HG03139 (cell line): ENCODE measurements around the gene IL17C.

ENCODE experiments used
- ATAC-seq: cut with Tn5 transposase; IDR thresholded peaks from one replicate; pipeline ENCODE4 v1.9.1; 2021; ENCODE audit not compliant: unreplicated experiment

The IL17C gene

DNA sequence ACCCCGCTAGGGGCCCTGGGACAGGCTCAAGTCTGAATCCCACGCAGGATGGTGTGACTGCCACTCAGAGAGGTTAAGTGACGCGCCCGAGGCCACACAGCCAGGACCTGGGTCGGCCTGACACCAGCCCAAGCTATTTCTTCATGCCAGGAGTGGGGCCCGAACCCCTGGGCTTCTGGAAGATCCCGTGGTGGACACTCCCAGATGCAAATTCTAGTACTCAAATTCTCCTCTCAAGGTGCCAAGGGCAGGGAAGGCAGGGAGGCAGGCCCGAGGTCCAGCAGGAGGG, 5.2 kb downstream of the IL17C start:
- ATAC-seq = no peak

GRCh38 chr16:88645455-88645854, 7.1 kb downstream of the IL17C start:
- no peak for ATAC-seq

DNA sequence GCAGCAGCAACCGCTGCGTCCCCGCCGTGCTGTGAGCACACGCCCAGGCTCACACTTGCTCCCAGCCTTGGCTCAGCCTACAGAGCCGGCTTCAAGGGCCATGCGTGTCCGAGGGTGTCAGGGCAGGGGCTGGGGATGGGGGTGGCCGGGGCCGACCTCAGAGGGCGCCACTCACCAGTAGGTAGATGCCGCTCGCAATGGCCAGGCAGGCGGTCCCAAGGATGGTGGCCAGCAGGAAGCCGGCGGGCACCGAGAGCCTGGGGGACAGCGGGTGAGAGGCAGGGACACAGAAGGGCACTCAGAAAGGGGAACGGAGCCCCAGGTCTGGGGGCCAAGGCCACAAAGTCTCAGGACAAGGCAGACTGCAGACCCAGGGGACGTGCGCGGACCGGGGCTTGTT, 7.6 kb downstream of the IL17C start:
- ATAC-seq = no peak

- no peak for ATAC-seq
Observed at GRCh38 chr16:88646345-88647034, 8.1 kb downstream of the IL17C start.

GRCh38 chr16:88647178-88648070, 9.1 kb downstream of the IL17C start:
- ATAC-seq = no peak

GRCh38 chr16:88649195-88649923, 11.0 kb downstream of the IL17C start:
- no peak for ATAC-seq

GRCh38 chr16:88649924-88650748, 11.8 kb downstream of the IL17C start:
- ATAC-seq = peak; percentile 2

DNA sequence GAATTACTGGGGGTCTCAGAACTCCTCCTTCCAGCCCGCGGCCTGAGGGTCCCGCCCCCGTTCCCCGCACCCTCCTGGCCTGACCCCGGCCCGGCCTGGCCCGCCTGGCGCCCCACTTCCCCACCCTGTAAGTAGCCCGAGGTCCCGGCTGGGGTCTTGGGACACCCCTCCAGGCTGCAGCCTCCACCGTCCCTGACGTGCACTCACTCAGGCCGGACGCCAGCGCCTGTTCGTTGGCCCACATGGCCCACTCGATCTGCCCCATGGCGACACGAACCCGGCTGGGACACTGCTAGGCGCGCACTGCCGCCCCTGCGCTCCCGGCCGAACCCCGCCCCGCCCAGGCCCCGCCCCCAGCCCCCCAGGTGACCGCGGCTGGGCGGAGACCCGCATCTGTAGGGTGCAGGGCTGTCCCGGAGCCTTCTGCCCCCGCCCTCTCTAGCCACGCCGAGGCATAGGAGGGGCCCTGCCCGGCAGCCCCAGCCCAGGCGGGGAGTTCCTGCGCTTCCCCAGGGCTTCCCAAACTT, 12.4 kb downstream of the IL17C start, which contains the start of gene CYBA:
Gene CYBA (minus strand): TSS at position 305 of the 527 bp plus-strand sequence. CDS start 40 bp downstream, at position 265.
- ATAC-seq = peak; percentile 56

GRCh38 chr16:88651276-88651988, 13.1 kb downstream of the IL17C start:
- ATAC-seq = peak; percentile 67

- no peak for ATAC-seq
Observed at GRCh38 chr16:88651989-88652761, 13.8 kb downstream of the IL17C start.

- no peak for ATAC-seq
Observed at GRCh38 chr16:88652762-88653063, 14.3 kb downstream of the IL17C start.

DNA sequence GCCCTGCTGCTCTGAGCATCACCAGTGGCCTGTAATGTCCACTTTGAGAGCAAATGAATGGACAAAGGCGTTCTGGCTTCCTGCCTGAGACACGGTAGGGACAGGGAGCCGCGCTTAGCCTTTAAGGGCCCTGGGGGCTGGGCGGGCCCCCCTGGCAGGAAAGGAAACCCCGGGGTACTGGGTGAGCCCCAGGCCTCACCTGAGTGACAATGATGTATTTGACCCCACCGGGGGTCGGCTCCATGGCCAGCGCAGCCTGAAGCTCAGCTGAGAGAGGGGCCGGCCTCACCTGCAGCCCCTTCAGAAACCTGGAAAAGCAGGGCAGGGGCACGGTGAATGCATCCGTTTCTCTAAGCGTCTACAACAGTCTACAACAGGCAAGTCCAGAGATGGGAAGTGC, 14.7 kb downstream of the IL17C start:
- no peak for ATAC-seq

DNA sequence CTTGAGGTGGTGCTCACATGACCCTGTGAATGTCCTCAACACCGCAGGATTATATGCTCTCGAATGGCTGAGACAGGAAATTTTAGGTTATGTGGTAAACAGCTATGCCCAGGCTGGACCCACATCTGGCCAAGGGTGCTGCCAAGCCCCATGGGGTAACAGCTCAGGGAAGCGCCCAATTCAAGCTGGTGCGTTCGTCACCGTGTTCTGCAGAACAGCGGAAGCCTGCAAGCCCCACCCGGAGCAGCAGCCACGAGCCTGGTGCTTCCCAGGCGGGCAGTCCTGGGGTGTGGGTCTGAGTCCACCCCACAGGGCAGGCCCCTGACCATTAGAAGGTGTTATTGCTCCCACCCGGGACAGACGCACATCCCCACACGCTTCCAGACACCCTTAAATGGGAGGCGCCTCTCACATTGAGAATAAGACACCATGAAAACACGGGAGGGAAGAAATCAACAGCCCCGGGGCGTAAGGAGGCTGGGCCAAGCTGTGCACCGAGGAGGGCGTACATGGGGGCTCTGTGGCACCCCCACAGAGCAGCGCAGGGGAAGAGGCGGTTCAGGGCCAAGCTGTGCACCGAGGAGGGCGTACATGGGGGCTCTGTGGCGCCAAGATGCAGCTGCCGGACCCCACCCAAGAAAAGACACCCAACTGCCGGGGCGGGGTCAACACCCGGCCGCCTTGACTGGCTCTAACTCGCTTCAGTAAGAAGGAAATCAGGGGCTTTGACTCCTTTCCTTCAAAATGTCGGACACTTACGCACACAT, 15.4 kb downstream of the IL17C start:
- no peak for ATAC-seq

DNA sequence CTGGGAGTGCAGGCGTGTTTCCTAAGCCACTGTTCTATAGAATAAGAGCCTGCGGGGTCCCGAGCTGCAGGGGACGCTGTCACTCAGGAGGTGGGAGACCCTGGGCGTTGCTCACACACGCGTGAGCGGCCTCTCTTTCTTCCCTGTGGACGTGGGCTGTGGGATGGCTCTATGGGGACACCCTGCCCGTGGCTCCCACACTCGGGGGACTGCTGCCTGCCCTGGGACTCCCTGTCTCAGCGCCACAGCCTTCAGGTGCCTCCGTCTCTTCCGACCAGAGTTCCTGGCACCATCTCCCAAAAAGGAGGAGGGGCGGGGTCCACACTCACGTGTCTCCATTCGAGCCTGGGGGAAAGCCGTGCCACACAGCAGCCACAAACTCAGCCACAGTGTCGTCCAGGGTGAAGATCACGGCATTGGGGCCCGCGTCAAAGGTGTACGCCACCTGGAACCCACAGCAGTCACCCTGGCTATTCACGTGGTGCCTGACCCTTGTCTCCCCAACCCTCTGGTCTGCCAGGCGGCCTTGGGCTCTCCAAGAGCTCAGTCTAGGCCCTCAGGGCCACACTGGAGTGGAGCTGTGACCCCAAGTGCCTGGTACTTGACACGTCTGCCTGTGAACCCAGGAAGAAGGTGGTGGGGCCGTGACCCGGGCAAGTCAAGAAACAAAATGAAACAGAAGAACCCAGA, 16.1 kb downstream of the IL17C start:
- ATAC-seq = no peak

GRCh38 chr16:88655053-88655732, 16.8 kb downstream of the IL17C start:
- no peak for ATAC-seq

DNA sequence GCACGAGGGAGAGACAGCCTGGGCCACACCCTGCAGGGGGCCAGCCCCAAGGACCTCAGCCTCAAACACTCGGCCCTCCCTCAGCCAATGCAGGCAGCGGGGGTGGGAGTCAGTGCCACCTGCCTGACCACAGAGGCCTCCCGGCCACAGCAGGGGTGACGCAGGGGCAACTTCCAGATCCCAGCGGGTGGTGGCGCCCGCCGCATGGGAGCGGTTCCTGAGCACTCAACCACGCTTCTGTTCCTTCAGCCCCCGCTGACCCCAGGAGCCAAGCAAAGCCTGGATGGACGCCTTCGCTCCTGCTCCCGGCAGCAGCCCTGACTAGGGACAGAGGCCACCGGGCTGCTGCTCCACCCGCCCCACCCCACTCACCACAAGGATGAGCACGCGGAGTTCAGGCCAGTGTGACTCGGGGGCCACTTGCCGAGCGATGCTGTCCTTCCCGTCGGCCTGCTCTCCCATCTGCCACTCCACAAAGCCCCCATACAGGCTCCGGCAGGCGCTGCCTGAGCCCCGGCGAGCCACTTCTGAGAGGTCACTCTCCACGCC, 17.4 kb downstream of the IL17C start:
- no peak for ATAC-seq

DNA sequence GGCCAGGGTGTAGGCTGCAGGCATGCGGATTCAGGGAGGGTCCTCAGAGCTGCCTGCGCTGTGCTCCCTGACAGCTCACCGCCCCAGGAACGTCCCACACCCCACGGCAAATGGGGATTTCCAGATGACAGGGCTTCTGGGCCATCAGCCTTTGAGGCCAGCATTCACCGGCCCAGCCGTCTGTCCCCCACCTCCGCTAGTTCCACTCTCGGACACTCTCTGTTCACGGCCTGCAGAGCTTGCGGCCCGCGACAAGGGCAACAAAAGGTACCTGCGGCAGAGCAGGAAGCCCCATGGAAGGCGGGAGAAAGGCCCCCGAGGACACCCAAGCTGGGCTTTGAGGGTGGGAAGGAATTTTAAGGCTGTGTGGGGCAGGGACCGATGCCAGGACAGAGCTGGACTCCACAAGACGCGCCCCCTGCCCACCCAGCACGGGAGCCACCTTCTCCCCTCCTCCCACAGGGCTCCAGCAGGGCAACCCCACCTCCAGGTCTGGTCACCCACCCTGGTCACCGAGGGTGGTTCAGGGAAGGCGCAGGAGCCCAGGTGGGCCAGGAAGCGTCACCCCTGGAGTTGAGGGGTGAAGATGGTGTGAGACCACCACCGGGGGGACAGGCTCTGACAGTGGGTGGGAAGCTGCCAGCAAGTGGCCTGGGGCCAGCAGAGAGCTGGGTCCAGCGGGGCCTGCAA, 18.1 kb downstream of the IL17C start:
- no peak for ATAC-seq
